Measurements from ENCODE around the gene GPR65.
A peak's percentile ranks its signal among the peaks of the same experiment; 100 is the strongest.
"Not testable (repeated sequence)": the region's sequence is repeated elsewhere in the genome, so short reads cannot be mapped to it uniquely, and the experiment has no call there.

The GPR65 gene

DNA sequence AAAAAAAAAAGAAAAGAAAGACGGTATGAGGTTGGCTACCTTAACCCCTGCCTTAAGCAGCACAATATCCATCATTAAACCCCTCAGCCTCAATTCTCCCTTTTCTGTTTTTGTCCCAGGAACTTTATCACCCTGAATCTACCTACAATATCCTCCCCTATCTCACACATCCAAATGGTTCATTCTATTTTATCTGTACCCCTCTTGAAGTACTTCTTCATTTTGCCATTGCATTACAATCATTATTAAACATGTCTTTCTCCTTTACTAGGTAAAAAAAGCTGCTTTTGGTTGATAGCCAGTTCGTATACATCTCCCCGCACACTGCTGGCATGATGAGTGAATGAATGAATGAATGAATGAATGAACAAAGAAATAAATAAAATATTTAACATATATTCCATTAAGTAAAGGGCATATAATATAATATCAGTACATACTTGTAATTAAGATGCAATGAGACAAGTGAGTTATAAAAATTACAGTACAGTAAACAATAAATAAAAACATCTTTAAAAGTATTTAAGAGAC, 364 bp upstream of the GPR65 start:
- DNase-seq: no peak

GRCh38 chr14:88005978-88006851, 1.3 kb downstream of the GPR65 start:
- DNase-seq: peak; percentile 38

DNA sequence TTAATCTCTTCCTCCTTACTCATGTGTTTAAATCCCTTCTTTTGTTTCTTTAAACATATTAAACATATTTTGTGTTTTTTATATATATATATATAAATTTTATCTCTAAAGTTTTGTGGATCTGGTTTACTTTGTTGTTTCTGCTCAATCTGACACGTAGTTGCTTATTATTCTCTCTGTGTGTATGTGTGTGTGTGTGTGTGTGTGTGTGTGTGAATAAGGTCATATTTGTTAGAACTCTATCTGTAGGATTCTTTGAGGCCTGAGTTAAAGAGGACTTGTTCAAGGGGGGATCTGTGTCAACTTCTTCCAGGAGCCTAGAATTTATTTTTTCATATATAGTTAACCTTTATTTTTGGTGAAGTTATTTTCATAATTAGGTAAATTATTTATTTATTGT, 2.7 kb downstream of the GPR65 start:
- DNase-seq: no peak

- DNase-seq: no peak
Measured at GRCh38 chr14:88008039-88008742, 3.3 kb downstream of the GPR65 start.

DNA sequence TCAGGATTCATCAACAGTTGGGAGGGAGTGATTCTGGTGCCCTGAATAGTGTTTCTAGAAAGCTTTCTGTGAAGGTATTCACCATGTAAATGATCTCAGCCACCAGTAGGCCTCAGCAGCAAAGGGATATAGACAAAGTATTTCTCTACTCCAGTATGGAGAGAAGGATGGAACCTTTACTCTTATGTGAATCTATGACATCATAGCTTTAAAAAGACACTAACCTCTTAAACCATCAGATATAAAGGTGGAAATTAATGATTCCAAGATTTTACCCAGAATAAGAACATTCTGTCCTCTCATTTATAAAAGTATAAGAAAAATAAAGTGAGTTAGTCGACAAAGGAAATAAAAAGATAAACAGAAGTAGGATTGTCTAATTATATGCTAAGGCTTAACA, 4.6 kb downstream of the GPR65 start:
- no peak for DNase-seq

GRCh38 chr14:88010331-88010730, 5.4 kb downstream of the GPR65 start:
- no peak for DNase-seq

GRCh38 chr14:88012495-88012894, 7.6 kb downstream of the GPR65 start:
- DNase-seq: no peak

- DNase-seq: peak; percentile 65
Measured at GRCh38 chr14:88013750-88014349, 8.9 kb downstream of the GPR65 start.

GRCh38 chr14:88016768-88017167, 11.8 kb downstream of the GPR65 start:
- no peak for DNase-seq

GRCh38 chr14:88017535-88017934, 12.6 kb downstream of the GPR65 start:
- no peak for DNase-seq

- DNase-seq: no peak
Measured at GRCh38 chr14:88023658-88024187, 18.8 kb downstream of the GPR65 start.

DNA sequence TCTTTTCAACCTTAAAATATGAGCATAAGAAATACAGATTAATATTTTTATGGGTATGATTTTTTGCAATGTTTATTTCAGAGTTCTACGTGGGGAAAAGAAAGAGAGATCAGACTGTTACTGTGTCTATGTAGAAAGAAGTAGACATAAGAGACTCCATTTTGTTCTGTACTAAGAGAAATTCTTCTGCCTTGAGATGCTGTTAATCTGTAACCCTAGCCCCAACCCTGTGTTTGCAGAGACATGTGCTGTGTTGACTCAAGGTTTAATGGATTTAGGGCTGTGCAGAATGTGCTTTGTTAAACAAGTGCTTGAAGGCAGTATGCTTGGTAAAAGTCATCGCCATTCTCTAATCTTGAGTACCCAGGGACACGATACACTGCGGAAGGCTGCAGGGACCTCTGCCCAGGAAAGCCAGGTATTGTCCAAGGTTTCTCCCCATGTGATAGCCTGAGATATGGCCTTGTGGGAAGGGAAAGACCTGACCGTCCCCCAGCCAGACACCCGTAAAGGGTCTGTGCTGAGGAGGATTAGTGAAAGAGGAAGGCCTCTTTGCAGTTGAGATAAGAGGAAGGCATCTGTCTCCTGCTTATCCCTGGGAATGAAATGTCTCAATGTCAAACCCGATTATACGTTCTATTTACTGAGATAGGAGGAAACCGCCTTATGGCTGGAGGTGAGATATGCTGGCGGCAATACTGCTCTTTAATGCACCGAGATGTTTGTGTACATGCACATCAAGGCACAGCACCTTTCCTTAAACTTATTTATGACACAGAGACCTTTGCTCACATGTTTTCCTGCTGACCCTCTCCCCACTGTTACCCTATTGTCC, 19.5 kb downstream of the GPR65 start:
- not testable (repeated sequence) for DNase-seq

DNA sequence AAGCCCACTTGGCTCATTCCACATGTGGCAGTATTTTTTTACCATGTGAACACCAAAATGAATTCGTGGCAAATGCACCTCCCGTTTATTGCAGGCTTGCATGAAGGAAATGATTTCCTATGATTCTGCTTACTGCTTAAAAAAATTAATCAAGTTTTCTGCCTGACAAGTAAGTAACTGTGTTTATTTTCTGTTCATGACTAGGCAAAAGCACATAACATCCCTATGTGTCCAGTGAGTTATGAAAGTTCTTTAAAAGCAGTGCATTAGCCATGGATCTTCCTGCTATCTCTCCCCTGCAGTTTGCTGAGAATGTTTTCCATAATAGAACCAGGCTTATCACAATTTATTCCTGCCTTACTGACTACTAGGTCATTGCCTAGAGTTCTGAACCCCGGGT, 20.4 kb downstream of the GPR65 start:
- no peak for DNase-seq

- no peak for DNase-seq
Measured at GRCh38 chr14:88026890-88027289, 22.0 kb downstream of the GPR65 start.

- no peak for DNase-seq
Measured at GRCh38 chr14:88029500-88029899, 24.6 kb downstream of the GPR65 start.

GRCh38 chr14:88030079-88030478, 25.1 kb downstream of the GPR65 start:
- DNase-seq: no peak

GRCh38 chr14:88030892-88031291, 26.0 kb downstream of the GPR65 start:
- no peak for DNase-seq

DNA sequence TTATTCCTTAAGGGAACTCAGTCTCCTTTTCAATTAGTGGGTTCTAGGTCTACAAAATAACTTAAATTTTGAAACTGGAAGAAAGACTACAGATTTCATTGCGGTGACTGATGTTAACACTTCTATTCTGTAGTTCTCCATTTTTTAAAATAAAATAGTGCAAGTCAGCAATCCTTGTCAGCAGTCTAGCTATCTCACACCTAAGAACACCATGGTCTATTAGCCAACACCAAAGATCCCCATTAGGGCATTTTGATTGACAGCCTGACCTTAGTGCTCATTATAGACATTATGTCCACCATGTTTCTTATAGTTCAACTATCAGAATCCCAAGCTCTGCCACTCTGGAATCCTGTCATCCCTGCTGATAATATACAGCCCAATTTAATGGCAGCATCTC, 27.4 kb downstream of the GPR65 start:
- DNase-seq: no peak

- no peak for DNase-seq
Measured at GRCh38 chr14:88034076-88034475, 29.1 kb downstream of the GPR65 start.

DNA sequence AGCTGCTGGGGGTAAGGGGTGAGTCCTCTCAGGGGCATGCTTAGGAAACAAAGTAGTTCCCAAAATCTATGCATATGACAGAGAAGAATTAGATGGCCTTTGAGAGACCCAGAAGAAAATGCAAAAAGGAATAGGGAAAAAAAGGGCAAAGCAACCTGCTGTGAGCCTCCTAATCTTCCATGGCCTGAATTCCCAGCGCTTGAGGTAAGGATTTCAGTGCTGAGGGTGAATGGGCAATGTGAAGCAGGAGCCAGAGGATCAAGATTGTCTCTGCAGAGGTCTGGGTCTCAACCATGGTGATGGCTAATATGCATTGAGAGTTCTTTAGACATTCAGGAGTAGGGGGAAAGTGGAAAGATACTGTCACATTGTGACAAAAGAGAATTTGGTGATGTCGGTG, 31.5 kb downstream of the GPR65 start:
- no peak for DNase-seq

GRCh38 chr14:88037325-88037724, 32.4 kb downstream of the GPR65 start:
- DNase-seq: no peak

DNA sequence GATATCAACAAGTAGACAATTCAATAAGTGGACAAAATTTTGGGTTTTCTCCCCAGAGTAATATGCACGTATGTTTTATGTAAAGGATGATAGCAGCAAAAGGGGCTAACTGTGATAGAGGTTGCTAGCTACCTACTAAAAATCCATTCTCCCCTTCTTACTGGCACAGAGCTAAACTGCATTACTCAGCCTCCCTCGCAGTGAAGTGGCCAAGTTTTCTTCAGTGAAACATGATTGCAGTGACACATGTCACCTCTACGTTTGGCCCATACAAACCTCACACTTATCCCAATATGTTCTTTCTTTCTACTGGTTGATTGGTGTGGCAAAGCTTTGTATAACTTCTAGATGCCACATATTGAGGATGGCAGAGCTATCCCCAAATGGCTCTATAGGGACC, 34.3 kb downstream of the GPR65 start:
- DNase-seq: no peak
